Stomach smooth muscle (tissue), 2 donors: ENCODE data around the gene TOX3.

Source experiments
- H3K27ac ChIP-seq: one replicate; pipeline ENCODE4 v1.7.0; 2013; ENCODE audit warnings: mild to moderate bottlenecking, low read length, inconsistent platforms
- H3K27me3 ChIP-seq, 2 donors: one replicate each; pipeline ENCODE4 v1.7.0; 2013; ENCODE audit warnings: low read length in 2 of 2; ENCODE audit not compliant: insufficient read depth in 2 of 2, control insufficient read depth in 1 of 2
- H3K36me3 ChIP-seq, 2 donors: one replicate each; pipeline ENCODE4 v1.7.0; 2013; ENCODE audit warnings: low read length in 2 of 2; ENCODE audit not compliant: control insufficient read depth in 2 of 2, insufficient read depth in 2 of 2
- H3K4me1 ChIP-seq: one replicate; pipeline ENCODE4 v1.7.0; 2013; ENCODE audit warnings: low read length; ENCODE audit not compliant: control insufficient read depth, insufficient read depth
- H3K4me3 ChIP-seq, 2 donors: one replicate each; pipeline ENCODE4 v1.7.0; 2013; ENCODE audit warnings: low read length in 2 of 2
- H3K9ac ChIP-seq, 2 donors: one replicate each; pipeline ENCODE4 v1.7.0; 2013; ENCODE audit warnings: low read length in 2 of 2, mild to moderate bottlenecking in 1 of 2
- H3K9me3 ChIP-seq, 2 donors: one replicate each; pipeline ENCODE4 v1.7.0; 2013; ENCODE audit warnings: low read length in 2 of 2; ENCODE audit not compliant: control insufficient read depth in 2 of 2
- donor health status: healthy.
- donor health status: Pancreatic carcinoma.

Gene TOX3

DNA sequence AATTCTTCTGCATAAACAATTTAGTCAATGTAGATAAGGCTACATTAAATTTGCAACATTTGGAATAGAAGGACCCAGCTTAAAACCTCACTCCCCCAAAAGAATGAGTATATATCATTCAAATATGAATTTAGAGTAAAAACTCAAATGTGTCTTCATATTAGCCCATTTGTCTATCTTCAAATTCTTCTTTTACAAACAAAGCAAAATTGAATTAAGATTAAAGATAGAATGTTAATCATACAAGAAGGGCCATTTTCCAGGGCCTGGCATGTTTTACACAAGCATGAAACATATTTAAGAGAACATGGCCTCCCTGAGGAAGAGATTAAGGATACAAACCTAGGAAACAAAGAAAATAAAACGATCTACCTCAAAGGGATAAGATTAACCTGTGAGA is 8.4 kb downstream of the TOX3 start:
- H3K27me3 ChIP-seq: no peaks in the 10 kb centered on the region
- H3K4me1 ChIP-seq: no peaks in the 10 kb centered on the region
- no peak overlapping the region for H3K4me3 ChIP-seq
- no peak overlapping the region for H3K9ac ChIP-seq
- H3K27ac ChIP-seq: no peak overlapping the region
- H3K36me3 ChIP-seq: no peaks in the 10 kb centered on the region
- no peaks in the 10 kb centered on the region for H3K9me3 ChIP-seq

DNA sequence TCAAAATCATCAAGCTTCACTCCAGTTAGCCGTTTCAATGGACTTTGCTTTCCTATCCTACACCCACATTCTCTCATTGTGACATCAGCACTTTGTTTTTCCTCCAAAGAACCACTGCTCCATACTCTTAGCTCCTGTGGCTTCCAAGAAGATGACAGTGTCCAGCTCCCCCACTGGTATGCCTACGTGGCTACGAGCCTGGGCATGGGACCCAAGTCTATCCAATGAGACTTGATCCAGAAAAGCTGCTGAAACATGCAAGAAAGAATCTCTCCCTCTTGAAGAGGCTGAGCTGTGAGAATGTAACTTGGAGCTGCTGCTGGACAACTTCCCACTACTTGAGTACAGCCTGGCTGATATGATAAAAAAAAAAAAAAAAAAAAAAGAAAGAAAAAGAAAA is 9.4 kb downstream of the TOX3 start:
- Histone ChIP-seq H3K27me3 (no peaks in the 10 kb centered on the region), H3K4me1 (no peaks in the 10 kb centered on the region), H3K27ac (no peak overlapping the region), H3K9ac (no peak overlapping the region), H3K9me3 (no peaks in the 10 kb centered on the region), H3K36me3 (no peaks in the 10 kb centered on the region), H3K4me3 (no peak overlapping the region)

DNA sequence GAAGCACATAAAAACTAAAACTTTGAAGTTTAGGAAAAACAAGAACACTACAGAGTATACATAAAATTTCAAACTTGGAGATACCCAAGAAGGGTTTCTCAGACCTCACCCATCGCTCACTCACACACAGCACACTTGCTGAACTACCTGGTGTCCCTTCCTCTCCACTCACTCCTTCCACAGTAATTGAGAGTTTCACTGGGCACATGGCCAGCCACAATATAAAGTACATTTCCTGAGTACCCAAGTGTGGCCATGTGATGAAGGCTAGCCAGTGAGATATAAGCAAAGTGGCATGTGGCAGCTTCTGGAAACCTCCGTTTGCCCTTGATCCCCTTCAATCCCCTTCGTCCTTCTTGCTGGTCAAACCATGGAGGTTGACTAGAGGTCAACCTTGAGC is 11.9 kb downstream of the TOX3 start:
- no peaks in the 10 kb centered on the region for H3K36me3 ChIP-seq
- H3K27ac ChIP-seq: no peak overlapping the region
- H3K9ac ChIP-seq: no peak overlapping the region
- H3K27me3 ChIP-seq: no peaks in the 10 kb centered on the region
- H3K4me1 ChIP-seq: no peaks in the 10 kb centered on the region
- no peak overlapping the region for H3K4me3 ChIP-seq
- no peaks in the 10 kb centered on the region for H3K9me3 ChIP-seq

DNA sequence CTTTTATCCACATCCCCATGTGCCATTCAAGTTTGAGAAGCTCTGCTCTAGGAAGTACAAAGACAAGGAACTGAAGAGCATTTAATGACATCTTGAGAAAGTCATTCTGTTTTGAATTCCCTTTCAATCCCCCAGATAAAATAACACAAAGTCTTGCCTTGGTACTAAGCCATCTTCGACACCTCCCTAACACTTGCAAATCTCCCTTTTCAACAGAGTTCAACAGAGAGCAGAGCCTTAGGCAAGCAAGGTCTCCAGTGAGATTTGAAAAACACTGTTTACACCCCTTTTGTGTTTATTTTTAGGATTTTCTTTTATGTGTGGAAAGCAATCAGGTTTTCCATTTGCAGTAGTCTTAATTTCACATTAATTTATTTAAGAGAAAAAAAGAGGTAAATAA is 13.6 kb downstream of the TOX3 start:
- H3K9me3 ChIP-seq: no peaks in the 10 kb centered on the region
- H3K9ac ChIP-seq: no peak overlapping the region
- H3K27me3 ChIP-seq: no peaks in the 10 kb centered on the region
- H3K36me3 ChIP-seq: no peaks in the 10 kb centered on the region
- no peaks in the 10 kb centered on the region for H3K4me1 ChIP-seq
- no peak overlapping the region for H3K27ac ChIP-seq
- no peak overlapping the region for H3K4me3 ChIP-seq

- Histone ChIP-seq H3K4me3 (no peak overlapping the region), H3K36me3 (no peaks in the 10 kb centered on the region), H3K27me3 (no peaks in the 10 kb centered on the region), H3K9me3 (no peaks in the 10 kb centered on the region), H3K27ac (no peak overlapping the region), H3K4me1 (no peaks in the 10 kb centered on the region), H3K9ac (no peak overlapping the region)
These were observed 14.6 kb downstream of the TOX3 start for GRCh38 chr16:52532384-52532783.

- no peaks in the 10 kb centered on the region for H3K36me3 ChIP-seq
These were observed 17.7 kb downstream of the TOX3 start for GRCh38 chr16:52529226-52529625.

GRCh38 chr16:52528393-52529065 is 18.4 kb downstream of the TOX3 start:
- Histone ChIP-seq H3K4me3 (no peak overlapping the region), H3K9ac (no peak overlapping the region), H3K27ac (no peak overlapping the region), H3K9me3 (no peaks in the 10 kb centered on the region), H3K27me3 (no peaks in the 10 kb centered on the region), H3K4me1 (no peaks in the 10 kb centered on the region), H3K36me3 (no peaks in the 10 kb centered on the region)

More at GRCh38 chr16:52529226-52529625, 17.7 kb downstream of the TOX3 start:
- Histone ChIP-seq H3K9me3 (no peaks in the 10 kb centered on the region), H3K9ac (no peak overlapping the region), H3K27me3 (no peaks in the 10 kb centered on the region), H3K4me3 (no peak overlapping the region), H3K4me1 (no peaks in the 10 kb centered on the region), H3K27ac (no peak overlapping the region)

- H3K4me3 ChIP-seq: no peak overlapping the region
- no peaks in the 10 kb centered on the region for H3K9me3 ChIP-seq
- H3K9ac ChIP-seq: no peak overlapping the region
- no peak overlapping the region for H3K27ac ChIP-seq
- H3K4me1 ChIP-seq: no peaks in the 10 kb centered on the region
- H3K27me3 ChIP-seq: no peaks in the 10 kb centered on the region
- no peaks in the 10 kb centered on the region for H3K36me3 ChIP-seq
These were observed 20.1 kb downstream of the TOX3 start for GRCh38 chr16:52526830-52527229.

- H3K9ac ChIP-seq: no peak overlapping the region
- no peaks in the 10 kb centered on the region for H3K36me3 ChIP-seq
- H3K4me1 ChIP-seq: no peaks in the 10 kb centered on the region
- H3K27ac ChIP-seq: no peak overlapping the region
- no peak overlapping the region for H3K4me3 ChIP-seq
- no peaks in the 10 kb centered on the region for H3K9me3 ChIP-seq
- H3K27me3 ChIP-seq: no peaks in the 10 kb centered on the region
These were observed 20.7 kb downstream of the TOX3 start for GRCh38 chr16:52526116-52526828.

DNA sequence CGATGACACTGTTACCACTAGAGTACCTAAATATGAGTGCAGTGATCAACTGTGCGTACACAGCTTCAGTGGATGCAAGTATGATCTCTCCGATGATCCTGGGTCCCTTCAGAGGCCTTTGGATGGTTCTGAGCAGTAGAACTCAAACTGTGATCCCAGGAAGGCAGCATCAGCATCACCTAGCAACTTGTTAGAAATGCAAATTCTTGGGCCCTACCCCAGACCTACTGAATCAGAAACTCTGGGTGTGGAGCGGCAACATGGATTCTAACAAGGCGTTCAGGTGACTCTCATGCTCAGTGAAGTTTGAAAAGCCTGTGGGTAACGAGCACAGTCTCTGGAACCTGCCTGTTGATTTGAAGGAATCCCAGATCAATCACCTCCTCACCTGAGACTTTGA is 25.4 kb downstream of the TOX3 start:
- no peaks in the 10 kb centered on the region for H3K36me3 ChIP-seq
- no peak overlapping the region for H3K27ac ChIP-seq
- no peaks in the 10 kb centered on the region for H3K4me1 ChIP-seq
- no peaks in the 10 kb centered on the region for H3K9me3 ChIP-seq
- H3K27me3 ChIP-seq: no peaks in the 10 kb centered on the region
- no peak overlapping the region for H3K9ac ChIP-seq
- no peak overlapping the region for H3K4me3 ChIP-seq

DNA sequence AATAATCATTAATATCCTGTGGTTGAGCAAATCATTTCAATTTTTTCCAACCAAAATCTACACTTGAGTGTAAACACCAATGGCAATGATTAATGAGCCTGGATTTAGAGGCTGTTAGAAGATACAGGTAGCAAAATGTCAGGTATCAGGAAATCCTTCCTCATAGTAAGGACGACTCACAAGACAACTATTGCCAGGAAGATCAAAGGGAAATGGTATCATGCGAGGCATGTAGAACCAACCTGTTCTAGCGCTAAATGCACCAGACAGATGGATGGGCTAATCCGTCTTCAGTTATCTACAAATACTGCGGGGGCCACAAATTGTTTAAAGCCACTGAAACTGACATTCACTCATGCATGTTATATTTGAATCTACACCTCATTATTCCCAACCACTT is 28.1 kb downstream of the TOX3 start:
- no peak overlapping the region for H3K4me3 ChIP-seq
- no peaks in the 10 kb centered on the region for H3K27me3 ChIP-seq
- no peaks in the 10 kb centered on the region for H3K4me1 ChIP-seq
- H3K36me3 ChIP-seq: no peaks in the 10 kb centered on the region
- no peak overlapping the region for H3K9ac ChIP-seq
- no peaks in the 10 kb centered on the region for H3K9me3 ChIP-seq
- H3K27ac ChIP-seq: no peak overlapping the region
